ENCODE measurements around the gene WIPF3.

WIPF3 gene

GRCh38 chr7:29848941-29849340 is 42.6 kb downstream of the WIPF3 start:
- Histone ChIP-seq H3K27ac (ENCODE audit: poor library complexity, severe bottlenecking) (no peak overlapping the region), H3K27me3 (ENCODE audit: insufficient read depth, poor library complexity, severe bottlenecking) (peaks cover 16% of the 10 kb centered on the region), H3K9me3 (ENCODE audit: severe bottlenecking) (no peaks in the 10 kb centered on the region), H3K4me1 (ENCODE audit: insufficient read depth, poor library complexity, severe bottlenecking) (no peaks in the 10 kb centered on the region), H3K4me3 (ENCODE audit: severe bottlenecking) (no peak overlapping the region), H3K36me3 (ENCODE audit: low read depth) (no peaks in the 10 kb centered on the region)
- DNase-seq (ENCODE audit: low spot score), result no peak
- no peak for ATAC-seq (ENCODE audit: low read depth)
- TF ChIP-seq CTCF (IDR thresholded peaks at IDR 0.05; ENCODE audit: poor library complexity, severe bottlenecking), result no peak

- no peak for TF ChIP-seq CTCF (IDR thresholded peaks at IDR 0.05; ENCODE audit: poor library complexity, severe bottlenecking)
- Histone ChIP-seq H3K9me3 (ENCODE audit: severe bottlenecking) (no peaks in the 10 kb centered on the region), H3K27ac (ENCODE audit: poor library complexity, severe bottlenecking) (no peak overlapping the region), H3K4me1 (ENCODE audit: insufficient read depth, poor library complexity, severe bottlenecking) (no peaks in the 10 kb centered on the region), H3K27me3 (ENCODE audit: insufficient read depth, poor library complexity, severe bottlenecking) (peaks cover 21% of the 10 kb centered on the region), H3K36me3 (ENCODE audit: low read depth) (no peaks in the 10 kb centered on the region), H3K4me3 (ENCODE audit: severe bottlenecking) (no peak overlapping the region)
- DNase-seq (ENCODE audit: low spot score) (no peak), ATAC-seq (ENCODE audit: low read depth) (no peak)
Measured at GRCh38 chr7:29851487-29851886, 45.2 kb downstream of the WIPF3 start.

GRCh38 chr7:29852457-29852856 is 46.1 kb downstream of the WIPF3 start:
- no peak; the same call in 2 of the 3 replicates for ATAC-seq (ENCODE audit: low read depth)

GRCh38 chr7:29853072-29853471 is 46.8 kb downstream of the WIPF3 start:
- Histone ChIP-seq H3K27ac (ENCODE audit: poor library complexity, severe bottlenecking) (no peak overlapping the region), H3K27me3 (ENCODE audit: insufficient read depth, poor library complexity, severe bottlenecking) (peaks cover 24% of the 10 kb centered on the region), H3K4me1 (ENCODE audit: insufficient read depth, poor library complexity, severe bottlenecking) (no peaks in the 10 kb centered on the region), H3K4me3 (ENCODE audit: severe bottlenecking) (no peak overlapping the region), H3K36me3 (ENCODE audit: low read depth) (no peaks in the 10 kb centered on the region), H3K9me3 (ENCODE audit: severe bottlenecking) (no peaks in the 10 kb centered on the region)
- no peak; the same call in 2 of the 3 replicates for ATAC-seq (ENCODE audit: low read depth)
- no peak for DNase-seq (ENCODE audit: low spot score)
- no peak for TF ChIP-seq CTCF (IDR thresholded peaks at IDR 0.05; ENCODE audit: poor library complexity, severe bottlenecking)

More at GRCh38 chr7:29852457-29852856, 46.1 kb downstream of the WIPF3 start:
- Histone ChIP-seq H3K4me1 (ENCODE audit: insufficient read depth, poor library complexity, severe bottlenecking) (no peaks in the 10 kb centered on the region), H3K27ac (ENCODE audit: poor library complexity, severe bottlenecking) (no peak overlapping the region), H3K9me3 (ENCODE audit: severe bottlenecking) (no peaks in the 10 kb centered on the region), H3K4me3 (ENCODE audit: severe bottlenecking) (no peak overlapping the region), H3K27me3 (ENCODE audit: insufficient read depth, poor library complexity, severe bottlenecking) (peaks cover 21% of the 10 kb centered on the region), H3K36me3 (ENCODE audit: low read depth) (no peaks in the 10 kb centered on the region)
- no peak for DNase-seq (ENCODE audit: low spot score)
- TF ChIP-seq CTCF (IDR thresholded peaks at IDR 0.05; ENCODE audit: poor library complexity, severe bottlenecking), result no peak

GRCh38 chr7:29853789-29854188 is 47.5 kb downstream of the WIPF3 start:
- Histone ChIP-seq H3K4me3 (ENCODE audit: severe bottlenecking) (no peak overlapping the region), H3K9me3 (ENCODE audit: severe bottlenecking) (no peaks in the 10 kb centered on the region), H3K27ac (ENCODE audit: poor library complexity, severe bottlenecking) (no peak overlapping the region), H3K4me1 (ENCODE audit: insufficient read depth, poor library complexity, severe bottlenecking) (no peaks in the 10 kb centered on the region), H3K27me3 (ENCODE audit: insufficient read depth, poor library complexity, severe bottlenecking) (peaks cover 24% of the 10 kb centered on the region), H3K36me3 (ENCODE audit: low read depth) (no peaks in the 10 kb centered on the region)
- ATAC-seq (ENCODE audit: low read depth), result no peak
- no peak for DNase-seq (ENCODE audit: low spot score)
- no peak for TF ChIP-seq CTCF (IDR thresholded peaks at IDR 0.05; ENCODE audit: poor library complexity, severe bottlenecking)

Data from RWPE2 (cell line).